PC-9 (cell line): ENCODE results near the gene CER1. TPM values are rescaled to one million over a fixed set of nuclear protein-coding genes. Genes with fewer than 3 reads are reported as not detected.
A peak's percentile ranks its signal among the peaks of the same experiment; 100 is the strongest.

Source experiments
- BruUV-seq: library from RNA; stranded (reverse); fragments of 400-500 nt; replicated peaks from 2 replicates; lab custom pipeline; 2021; lab: Mats Ljungman, UMichigan
- CTCF ChIA-PET: fragments of 300-600 bp; sonication (Branson Sonifier 250); formaldehyde crosslinking; loops from one replicate; lab custom pipeline; 2022; ENCODE audit warnings: antibody characterized with exemption; lab: Charles Lee
- POLR2A ChIA-PET: fragments of 300-600 bp; sonication (Branson Sonifier 250); formaldehyde crosslinking; loops from one replicate; lab custom pipeline; 2022; ENCODE audit warnings: antibody characterized with exemption; ENCODE audit not compliant: unreplicated experiment; lab: Charles Lee
- DNase-seq, 2 experiments: peaks; one replicate each; pipeline versions ENCODE4 v3.0.0 to v3.0.0-alpha.2; 2015 to 2022; ENCODE audit warnings: mixed read lengths in 1 of 2
- H2AFZ ChIP-seq: fragments of 200-600 bp; sonication (generic); 2 replicates; pipeline ENCODE4 v1.8.1; 2017; ENCODE audit warnings: antibody characterized with exemption
- H3F3A ChIP-seq: fragments of 200-600 bp; sonication (generic); 2 replicates; pipeline ENCODE4 v1.8.1; 2017; ENCODE audit warnings: antibody characterized with exemption, mild to moderate bottlenecking, low read depth; ENCODE audit not compliant: insufficient read depth
- H3K27ac ChIP-seq: fragments of 200-600 bp; sonication (generic); 2 replicates; pipeline ENCODE4 v1.6.1; 2016; ENCODE audit warnings: mixed run types
- H3K27me3 ChIP-seq: fragments of 200-600 bp; sonication (generic); 2 replicates; pipeline ENCODE4 v1.6.1; 2016; ENCODE audit warnings: low read depth, mixed run types; ENCODE audit not compliant: insufficient read depth
- H3K36me3 ChIP-seq: fragments of 200-600 bp; sonication (generic); 2 replicates; pipeline ENCODE4 v1.6.1; 2016; ENCODE audit warnings: low read depth, mixed run types
- H3K4me1 ChIP-seq: fragments of 200-600 bp; sonication (generic); replicated peaks from 2 replicates; pipeline ENCODE4 v1.6.1; 2016; ENCODE audit warnings: mixed run types; ENCODE audit not compliant: insufficient read depth
- H3K4me2 ChIP-seq: fragments of 200-600 bp; sonication (generic); 2 replicates; pipeline ENCODE4 v1.6.1; 2017; ENCODE audit warnings: mixed run types
- H3K4me3 ChIP-seq: fragments of 200-600 bp; sonication (generic); 2 replicates; pipeline ENCODE4 v1.6.1; 2016; ENCODE audit warnings: mixed run types
- H3K79me2 ChIP-seq: fragments of 200-600 bp; sonication (generic); 2 replicates; pipeline ENCODE4 v1.6.1; 2017; ENCODE audit warnings: low read depth, mixed run types
- H3K9me2 ChIP-seq: fragments of 200-600 bp; sonication (generic); 2 replicates; pipeline ENCODE4 v1.8.1; 2017; ENCODE audit warnings: mild to moderate bottlenecking; ENCODE audit not compliant: insufficient read depth
- H3K9me3 ChIP-seq: fragments of 200-600 bp; sonication (generic); 2 replicates; pipeline ENCODE4 v1.8.1; 2016; ENCODE audit warnings: low read depth; ENCODE audit not compliant: insufficient read depth
- H4K20me1 ChIP-seq: fragments of 200-600 bp; sonication (generic); 2 replicates; pipeline ENCODE4 v1.8.1; 2017; ENCODE audit not compliant: insufficient read depth
- EZH2 ChIP-seq: fragments of 200-600 bp; sonication (generic); IDR thresholded peaks from 2 replicates; pipeline ENCODE4 v1.8.0; 2017; ENCODE audit warnings: antibody characterized with exemption, low read depth
- intact Hi-C: fragments of 100-400 bp; cut with micrococcal nuclease; formaldehyde crosslinking; loops from one replicate; pipeline ENCODE4 v1.10.0; 2022; ENCODE audit not compliant: unreplicated experiment
- total RNA-seq: library from RNA; stranded (reverse); gene quantifications from 2 replicates; pipeline ENCODE4 v1.2.3, GENCODE V29; 2021
- TF ChIP-seq, protein P1 (sequence below): fragments of 200-600 bp; sonication (generic); conservative IDR thresholded peaks from 2 replicates; pipeline ENCODE4 v1.6.1; 2017; ENCODE audit warnings: mixed run types, antibody characterized with exemption, mild to moderate bottlenecking, moderate library complexity

CER1 gene
- total RNA-seq, 1 experiment from 2014 or later = not detected

GRCh38 chr9:14710804-14711203 is 11.7 kb downstream of the CER1 start:
- H3K9me3 ChIP-seq = no peaks in the 10 kb centered on the region
- H3K27ac ChIP-seq = peak overlapping the region; percentile 34; the same call in 1 of the 2 replicates
- ChIA-PET CTCF (no interaction called here), POLR2A (no interaction called here)
- H3K4me3 ChIP-seq = no peak overlapping the region
- no peak overlapping the region for H2AFZ ChIP-seq
- no peak overlapping the region for H3K4me2 ChIP-seq
- no peaks in the 10 kb centered on the region for H3K9me2 ChIP-seq
- TF ChIP-seq EZH2 = no peak
- TF ChIP-seq, protein P1, sequence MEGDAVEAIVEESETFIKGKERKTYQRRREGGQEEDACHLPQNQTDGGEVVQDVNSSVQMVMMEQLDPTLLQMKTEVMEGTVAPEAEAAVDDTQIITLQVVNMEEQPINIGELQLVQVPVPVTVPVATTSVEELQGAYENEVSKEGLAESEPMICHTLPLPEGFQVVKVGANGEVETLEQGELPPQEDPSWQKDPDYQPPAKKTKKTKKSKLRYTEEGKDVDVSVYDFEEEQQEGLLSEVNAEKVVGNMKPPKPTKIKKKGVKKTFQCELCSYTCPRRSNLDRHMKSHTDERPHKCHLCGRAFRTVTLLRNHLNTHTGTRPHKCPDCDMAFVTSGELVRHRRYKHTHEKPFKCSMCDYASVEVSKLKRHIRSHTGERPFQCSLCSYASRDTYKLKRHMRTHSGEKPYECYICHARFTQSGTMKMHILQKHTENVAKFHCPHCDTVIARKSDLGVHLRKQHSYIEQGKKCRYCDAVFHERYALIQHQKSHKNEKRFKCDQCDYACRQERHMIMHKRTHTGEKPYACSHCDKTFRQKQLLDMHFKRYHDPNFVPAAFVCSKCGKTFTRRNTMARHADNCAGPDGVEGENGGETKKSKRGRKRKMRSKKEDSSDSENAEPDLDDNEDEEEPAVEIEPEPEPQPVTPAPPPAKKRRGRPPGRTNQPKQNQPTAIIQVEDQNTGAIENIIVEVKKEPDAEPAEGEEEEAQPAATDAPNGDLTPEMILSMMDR = no peak
- H3F3A ChIP-seq = no peaks in the 10 kb centered on the region
- H3K27me3 ChIP-seq = no peaks in the 10 kb centered on the region
- no peaks in the 10 kb centered on the region for H4K20me1 ChIP-seq
- no peak for DNase-seq
- H3K79me2 ChIP-seq = no peaks in the 10 kb centered on the region
- intact Hi-C loops = no loop called here
- H3K4me1 ChIP-seq = peaks cover 14% of the 10 kb centered on the region
- H3K36me3 ChIP-seq = no peaks in the 10 kb centered on the region
- no TSS peak for BruUV-seq

GRCh38 chr9:14706530-14707140 is 15.9 kb downstream of the CER1 start:
- Histone ChIP-seq H3F3A (no peaks in the 10 kb centered on the region), H3K79me2 (no peaks in the 10 kb centered on the region), H3K4me1 (peaks cover 10% of the 10 kb centered on the region; the same call in 1 of the 2 replicates), H3K27me3 (no peaks in the 10 kb centered on the region), H2AFZ (no peak overlapping the region), H3K4me3 (no peak overlapping the region), H3K4me2 (no peak overlapping the region), H3K9me3 (no peaks in the 10 kb centered on the region), H3K27ac (no peak overlapping the region), H4K20me1 (no peaks in the 10 kb centered on the region), H3K9me2 (no peaks in the 10 kb centered on the region), H3K36me3 (no peaks in the 10 kb centered on the region)
- ChIA-PET POLR2A (no interaction called here), CTCF (no interaction called here)
- TF ChIP-seq, protein P1 = no peak
- no peak for TF ChIP-seq EZH2
- no TSS peak for BruUV-seq
- intact Hi-C loops = no loop called here
- no peak for DNase-seq

GRCh38 chr9:14705079-14705478 is 17.5 kb downstream of the CER1 start:
- no peaks in the 10 kb centered on the region for H4K20me1 ChIP-seq
- no peak overlapping the region for H3K4me2 ChIP-seq
- H3K9me2 ChIP-seq = no peaks in the 10 kb centered on the region
- H3K36me3 ChIP-seq = no peaks in the 10 kb centered on the region
- H3K27ac ChIP-seq = no peak overlapping the region
- BruUV-seq = no TSS peak
- no peaks in the 10 kb centered on the region for H3K9me3 ChIP-seq
- ChIA-PET CTCF (no interaction called here), POLR2A (no interaction called here)
- DNase-seq = no peak
- H3K27me3 ChIP-seq = no peaks in the 10 kb centered on the region
- TF ChIP-seq, protein P1 = no peak
- no peak for TF ChIP-seq EZH2
- no peaks in the 10 kb centered on the region for H3K79me2 ChIP-seq
- no peaks in the 10 kb centered on the region for H3K4me1 ChIP-seq
- no peak overlapping the region for H3K4me3 ChIP-seq
- no peaks in the 10 kb centered on the region for H3F3A ChIP-seq
- intact Hi-C loops = no loop called here
- H2AFZ ChIP-seq = no peak overlapping the region
